C4-2B (cell line): ENCODE results near the gene GPR37L1.
"Not testable (repeated sequence)": the region's sequence is repeated elsewhere in the genome, so short reads cannot be mapped to it uniquely, and the experiment has no call there.

Experiments used
- H3K27ac ChIP-seq: fragments of 450-650 bp; 2 replicates; pipeline ENCODE4 v1.5.1; 2017
- ZFX ChIP-seq: fragments of 450-650 bp; IDR thresholded peaks from 2 replicates; pipeline ENCODE4 v1.6.1; 2017
- TF ChIP-seq, protein P1 (sequence below): fragments of 450-650 bp; conservative IDR thresholded peaks from 2 replicates; pipeline ENCODE4 v1.5.1; 2017; ENCODE audit warnings: mild to moderate bottlenecking

Gene GPR37L1

DNA sequence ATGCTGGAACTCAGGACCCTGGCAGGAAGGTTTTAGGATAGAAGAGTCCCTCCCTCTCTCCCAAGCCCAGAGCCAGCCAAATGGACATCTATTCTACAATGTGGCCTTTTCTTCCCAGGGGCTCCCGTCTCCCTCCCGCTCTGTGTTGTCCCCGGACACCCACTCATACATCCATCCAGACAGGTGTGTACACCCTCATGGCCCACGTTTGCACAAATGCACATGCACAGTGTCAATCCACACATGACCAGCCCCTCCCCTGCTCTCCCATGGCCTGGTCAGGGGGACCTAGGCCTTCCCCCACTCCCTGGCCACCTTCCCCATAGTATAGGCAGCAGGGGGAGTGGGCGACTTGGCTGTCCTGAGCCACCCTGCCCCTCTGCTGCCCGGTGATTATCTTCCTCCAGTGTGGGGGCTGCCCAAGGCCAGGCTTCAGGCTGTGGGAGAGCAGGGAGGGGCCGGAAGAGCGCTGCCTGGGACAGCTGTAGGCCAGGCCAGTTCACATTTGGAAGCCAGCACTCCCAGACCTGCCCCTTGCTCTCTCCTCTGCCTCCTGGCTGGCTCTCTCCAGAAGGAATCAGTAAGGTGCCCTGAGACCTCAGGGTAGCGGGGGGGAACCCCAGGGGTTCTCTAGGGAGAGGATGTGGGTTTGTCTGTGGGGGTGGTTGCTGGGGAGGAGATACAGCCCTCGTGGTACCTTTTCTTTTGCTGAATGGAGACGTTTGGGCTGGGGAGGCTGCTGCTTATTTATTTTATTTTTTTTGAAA lies 41.7 kb downstream of the GPR37L1 start:
- no peak overlapping the region for H3K27ac ChIP-seq
- TF ChIP-seq, protein P1, sequence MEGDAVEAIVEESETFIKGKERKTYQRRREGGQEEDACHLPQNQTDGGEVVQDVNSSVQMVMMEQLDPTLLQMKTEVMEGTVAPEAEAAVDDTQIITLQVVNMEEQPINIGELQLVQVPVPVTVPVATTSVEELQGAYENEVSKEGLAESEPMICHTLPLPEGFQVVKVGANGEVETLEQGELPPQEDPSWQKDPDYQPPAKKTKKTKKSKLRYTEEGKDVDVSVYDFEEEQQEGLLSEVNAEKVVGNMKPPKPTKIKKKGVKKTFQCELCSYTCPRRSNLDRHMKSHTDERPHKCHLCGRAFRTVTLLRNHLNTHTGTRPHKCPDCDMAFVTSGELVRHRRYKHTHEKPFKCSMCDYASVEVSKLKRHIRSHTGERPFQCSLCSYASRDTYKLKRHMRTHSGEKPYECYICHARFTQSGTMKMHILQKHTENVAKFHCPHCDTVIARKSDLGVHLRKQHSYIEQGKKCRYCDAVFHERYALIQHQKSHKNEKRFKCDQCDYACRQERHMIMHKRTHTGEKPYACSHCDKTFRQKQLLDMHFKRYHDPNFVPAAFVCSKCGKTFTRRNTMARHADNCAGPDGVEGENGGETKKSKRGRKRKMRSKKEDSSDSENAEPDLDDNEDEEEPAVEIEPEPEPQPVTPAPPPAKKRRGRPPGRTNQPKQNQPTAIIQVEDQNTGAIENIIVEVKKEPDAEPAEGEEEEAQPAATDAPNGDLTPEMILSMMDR = no peak
- no peak for TF ChIP-seq ZFX

DNA sequence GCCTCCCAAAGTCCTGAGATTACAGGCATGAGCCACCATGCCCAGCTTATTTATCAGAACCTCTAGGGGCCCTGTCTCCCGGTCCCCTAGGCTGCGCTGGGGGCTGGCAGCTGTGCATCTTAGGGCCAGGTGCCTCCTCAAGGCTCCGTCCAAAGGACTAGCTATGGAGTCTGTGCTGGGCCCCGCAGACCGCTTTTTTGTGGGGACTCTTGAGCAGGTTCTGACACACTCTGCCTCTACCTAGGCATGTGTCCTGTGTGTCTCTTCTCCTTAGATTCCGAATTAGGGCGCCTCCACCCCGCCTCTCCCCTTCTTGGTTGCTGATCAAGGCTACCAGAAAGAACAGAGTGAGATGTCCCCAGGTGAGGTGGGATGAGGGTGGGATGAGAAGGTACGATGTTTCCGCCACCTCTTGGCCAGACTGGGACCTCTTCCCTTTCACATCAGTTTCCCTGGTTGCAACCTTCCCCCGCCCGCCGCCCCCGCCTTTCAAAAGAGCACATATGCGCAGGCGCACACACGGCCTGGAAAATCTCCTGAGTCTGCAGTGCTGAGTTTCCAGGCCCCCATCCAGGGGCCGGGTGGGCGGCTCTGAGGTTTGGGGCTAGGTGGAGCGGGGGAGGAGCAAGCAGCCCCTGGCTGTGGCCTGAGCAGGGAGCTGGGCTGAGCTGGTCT lies 42.7 kb downstream of the GPR37L1 start:
- TF ChIP-seq ZFX = no peak
- TF ChIP-seq, protein P1 = no peak
- H3K27ac ChIP-seq = no peak overlapping the region

DNA sequence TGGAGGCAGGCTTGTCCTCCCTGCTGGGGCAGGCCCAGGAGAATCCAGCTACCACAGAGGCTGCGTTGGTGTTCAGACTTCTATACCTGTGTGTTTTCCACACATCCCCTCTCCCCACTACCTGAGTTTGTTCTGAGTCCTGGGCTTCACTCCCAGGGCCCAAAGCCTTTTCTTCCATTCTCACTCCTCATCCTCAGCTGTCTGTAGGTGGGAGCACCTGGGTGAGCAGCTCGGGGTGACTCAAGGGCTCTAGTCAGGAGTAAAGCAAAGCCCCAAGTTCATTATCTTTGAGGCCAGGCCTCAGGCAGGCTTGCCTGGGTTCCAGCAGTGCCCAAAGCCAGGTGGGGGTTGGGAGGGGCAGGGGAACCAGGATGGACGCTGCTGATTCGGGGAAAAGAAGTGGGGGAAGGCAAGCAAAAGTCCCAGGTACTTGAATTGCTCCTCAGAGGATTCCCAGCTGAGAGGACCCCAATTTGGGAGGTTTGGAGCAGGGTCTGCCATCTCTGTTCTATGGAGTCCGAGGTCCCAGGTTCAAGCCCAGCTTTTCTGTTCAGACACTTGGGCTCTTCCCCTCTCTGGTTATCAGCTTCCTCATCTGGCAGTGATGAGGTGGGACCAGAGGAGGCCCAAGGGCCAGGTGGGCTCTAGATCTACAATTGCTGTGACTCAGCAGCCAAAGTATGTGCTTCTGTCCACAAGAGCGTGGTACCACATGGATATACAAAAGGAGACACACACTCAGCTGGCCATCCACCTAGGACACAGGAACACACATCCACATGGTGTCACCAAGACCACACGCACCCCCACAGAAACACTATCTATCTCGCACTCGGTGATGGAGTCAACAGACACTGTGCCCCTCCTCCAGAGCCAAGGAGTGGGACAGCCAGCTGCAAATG lies 43.5 kb downstream of the GPR37L1 start:
- TF ChIP-seq ZFX = no peak
- TF ChIP-seq, protein P1 = no peak
- H3K27ac ChIP-seq = no peak overlapping the region

DNA sequence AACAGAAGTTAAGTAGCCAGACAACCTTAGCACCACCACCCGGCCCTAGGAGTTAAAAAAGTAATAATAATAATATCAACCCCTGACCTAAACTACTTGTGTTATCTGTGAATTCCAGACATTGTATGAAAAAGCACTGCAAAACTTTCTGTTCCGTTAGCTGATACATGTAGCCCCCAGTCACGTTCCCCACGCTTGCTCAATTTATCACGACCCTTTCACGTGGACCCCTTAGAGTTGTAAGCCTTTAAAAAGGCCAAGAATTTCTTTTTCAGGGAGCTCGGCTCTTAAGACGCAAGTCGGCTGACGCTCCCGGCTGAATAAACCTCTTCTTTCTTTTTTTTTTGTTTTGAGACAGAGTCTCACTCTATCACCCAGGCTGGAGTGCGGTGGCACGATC lies 44.3 kb downstream of the GPR37L1 start:
- H3K27ac ChIP-seq = not testable (repeated sequence)

DNA sequence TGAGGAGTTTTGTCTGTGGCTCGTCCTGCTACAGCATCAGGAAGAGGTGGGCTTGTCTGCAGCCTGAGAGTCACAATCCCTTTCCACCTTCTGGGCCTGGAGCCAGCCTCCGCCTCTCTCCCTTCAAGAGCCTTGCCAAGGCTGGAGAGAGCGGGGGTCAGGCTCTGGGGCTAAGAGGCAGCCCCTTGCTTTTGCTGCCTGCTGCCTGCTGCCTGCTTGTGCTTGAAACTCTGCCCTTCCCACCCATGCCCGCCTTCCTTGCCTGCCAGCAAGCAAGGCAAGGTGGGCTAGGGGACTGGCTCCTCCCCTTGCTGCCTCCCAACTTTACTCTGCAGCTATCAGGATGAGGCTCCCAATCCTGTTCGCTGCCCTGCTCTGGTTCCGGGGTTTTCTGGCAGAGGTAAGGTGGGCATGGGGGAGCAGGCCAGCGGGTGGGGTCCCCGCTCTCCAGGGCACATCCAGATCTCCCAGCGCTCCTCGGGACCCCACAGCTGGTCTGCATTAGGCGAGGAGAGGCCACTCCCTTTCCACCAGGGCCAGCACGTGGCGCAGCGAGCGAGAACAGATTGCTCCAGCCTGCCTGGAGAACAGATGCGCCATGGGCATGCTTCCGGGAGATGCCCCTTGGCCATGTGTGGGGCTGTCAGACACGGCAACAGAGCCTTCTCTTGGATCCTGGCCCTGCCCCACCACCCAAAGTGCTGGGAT lies 45.1 kb downstream of the GPR37L1 start:
- TF ChIP-seq ZFX = no peak
- TF ChIP-seq, protein P1 = no peak
- no peak overlapping the region for H3K27ac ChIP-seq

DNA sequence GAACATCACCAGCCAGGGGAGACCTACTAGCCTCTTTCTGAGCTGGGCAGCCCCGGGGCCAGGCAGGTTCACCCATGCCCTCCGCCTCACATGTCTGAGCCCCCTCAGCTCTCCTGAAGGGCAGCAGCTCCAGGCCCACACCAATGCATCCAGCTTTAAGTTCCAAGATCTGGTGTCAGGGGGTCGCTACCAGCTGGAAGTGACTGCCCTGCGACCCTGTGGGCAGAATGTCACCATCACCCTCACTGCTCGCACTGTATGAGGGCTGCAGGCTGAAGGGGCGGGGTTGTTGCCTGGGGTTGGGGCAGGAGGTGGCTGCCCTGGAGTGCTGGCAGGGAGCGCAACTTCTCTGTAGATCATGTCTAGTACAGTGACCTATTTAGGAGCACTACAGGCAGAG lies 46.1 kb downstream of the GPR37L1 start:
- no peak overlapping the region for H3K27ac ChIP-seq
- no peak for TF ChIP-seq ZFX
- TF ChIP-seq, protein P1 = no peak

DNA sequence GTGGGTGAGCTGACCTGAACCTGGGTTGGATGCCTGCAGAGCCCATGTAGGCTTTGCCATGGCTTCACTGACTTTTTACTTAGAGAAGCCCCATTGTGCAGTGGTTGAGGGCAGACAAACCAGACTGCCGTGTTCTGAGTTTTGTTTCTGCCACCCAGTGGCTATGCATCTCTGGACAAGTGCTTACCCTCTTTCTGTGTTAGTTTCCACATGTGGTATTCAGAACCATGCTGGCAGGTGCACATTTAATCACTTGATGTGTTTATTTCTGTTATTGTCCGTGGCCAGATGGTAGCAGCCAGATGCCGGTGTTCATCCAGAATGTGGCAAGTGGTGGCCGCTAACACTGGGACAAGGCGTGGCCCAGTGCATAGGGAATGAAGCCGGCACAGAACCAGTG lies 48.0 kb downstream of the GPR37L1 start:
- H3K27ac ChIP-seq = no peak overlapping the region
- TF ChIP-seq, protein P1 = no peak
- no peak for TF ChIP-seq ZFX
